ENCODE measurements around the gene DGAT2.

DGAT2 gene

GRCh38 chr11:75836417-75836816 lies 67.8 kb downstream of the DGAT2 start:
- DNase-seq, result no peak

GRCh38 chr11:75839851-75840250 lies 71.3 kb downstream of the DGAT2 start:
- DNase-seq, result no peak

DNA sequence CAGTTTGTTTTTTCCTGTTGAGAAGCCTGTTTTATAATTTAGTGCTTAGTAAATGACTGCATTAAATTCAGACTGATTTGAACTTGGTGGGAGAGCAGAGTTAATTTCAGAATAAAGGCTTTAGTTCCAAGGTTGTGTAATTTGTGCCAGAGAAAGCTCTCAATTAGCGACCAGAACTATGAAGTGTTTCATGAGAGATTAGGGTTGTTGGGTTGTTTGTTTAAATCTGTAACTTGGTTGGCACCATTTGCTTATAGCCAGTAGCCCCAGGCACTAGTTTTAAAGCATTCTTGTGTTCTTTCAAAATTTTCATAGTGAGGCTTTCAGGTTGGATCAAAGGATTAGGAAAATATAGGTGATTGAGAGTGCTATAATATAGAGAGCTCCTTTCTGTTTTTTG lies 71.9 kb downstream of the DGAT2 start:
- DNase-seq, result no peak

DNA sequence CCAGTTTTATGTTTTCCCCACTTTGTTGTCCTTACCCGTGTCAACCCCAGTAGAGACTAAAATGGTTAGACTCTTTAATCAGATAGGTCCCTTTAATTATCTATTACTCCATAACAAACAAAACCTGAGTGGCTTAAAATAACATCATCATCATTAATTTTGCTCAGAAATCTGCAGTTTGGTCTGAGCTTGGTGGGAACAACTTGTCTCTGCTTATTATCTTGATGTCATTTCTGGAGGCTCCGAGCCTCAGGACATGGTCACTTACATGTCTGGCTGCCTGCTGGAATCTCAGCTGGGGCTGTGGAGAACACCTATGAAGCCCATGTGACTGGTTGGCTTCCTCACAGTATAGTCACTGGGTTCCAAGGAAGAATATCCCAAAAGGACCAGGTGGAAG lies 73.2 kb downstream of the DGAT2 start:
- no peak for DNase-seq

GRCh38 chr11:75845324-75845723 lies 76.7 kb downstream of the DGAT2 start:
- DNase-seq, result peak; percentile 67

DNA sequence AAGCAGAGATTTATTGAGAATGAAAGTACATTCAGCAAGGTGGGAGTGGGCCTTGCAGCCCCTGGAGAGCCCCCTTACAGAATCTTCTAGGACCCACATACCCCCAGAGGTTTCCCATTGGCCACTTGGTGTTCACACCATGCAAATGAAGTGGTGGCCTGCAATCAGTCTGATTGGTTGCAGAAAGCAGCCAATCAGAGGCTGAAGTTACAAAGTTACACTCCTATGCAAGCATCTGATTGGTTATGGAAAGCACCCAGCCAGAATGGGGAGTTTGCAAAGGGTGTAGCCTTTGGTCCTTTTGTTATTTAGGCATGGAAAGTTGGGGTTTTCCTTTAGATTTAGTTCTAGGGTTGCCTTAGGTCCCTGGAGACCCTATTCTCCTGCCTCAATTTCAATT lies 81.3 kb downstream of the DGAT2 start:
- peak; percentile 75 for DNase-seq

DNA sequence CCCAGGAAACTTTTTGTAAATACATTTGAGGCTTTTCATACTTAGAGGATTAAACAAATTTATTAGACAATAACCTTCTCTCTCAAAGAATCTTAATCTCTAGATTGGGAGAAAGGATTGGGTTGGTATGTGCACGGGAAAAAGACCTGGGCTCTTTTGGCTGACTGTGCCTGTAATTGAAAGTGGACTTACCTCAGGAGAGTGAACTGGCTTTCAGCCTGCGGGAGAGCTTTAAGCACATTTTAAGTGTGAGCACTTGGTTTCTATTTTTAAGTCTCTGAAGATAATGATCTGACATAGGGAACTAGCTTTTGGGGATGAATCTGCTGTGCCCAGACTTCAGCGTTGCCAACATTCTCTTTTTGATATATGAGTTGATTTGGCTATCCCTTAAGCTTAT lies 82.2 kb downstream of the DGAT2 start:
- DNase-seq, result peak; percentile 86
